DND-41 (cell line): ENCODE data around the gene TSPAN1.

ENCODE experiments used
- CTCF ChIP-seq: IDR thresholded peaks from 2 replicates; pipeline ENCODE4 v1.5.1; 2012; ENCODE audit warnings: borderline replicate concordance, low read length, moderate library complexity, mild to moderate bottlenecking; ENCODE audit not compliant: poor library complexity, severe bottlenecking; ENCODE audit errors: extremely low read depth
- EZH2 ChIP-seq: IDR thresholded peaks from 3 replicates; pipeline ENCODE4 v1.6.1; 2012; ENCODE audit warnings: borderline replicate concordance, low read depth, mild to moderate bottlenecking, moderate library complexity, low read length, inconsistent platforms; ENCODE audit not compliant: severe bottlenecking

DNA sequence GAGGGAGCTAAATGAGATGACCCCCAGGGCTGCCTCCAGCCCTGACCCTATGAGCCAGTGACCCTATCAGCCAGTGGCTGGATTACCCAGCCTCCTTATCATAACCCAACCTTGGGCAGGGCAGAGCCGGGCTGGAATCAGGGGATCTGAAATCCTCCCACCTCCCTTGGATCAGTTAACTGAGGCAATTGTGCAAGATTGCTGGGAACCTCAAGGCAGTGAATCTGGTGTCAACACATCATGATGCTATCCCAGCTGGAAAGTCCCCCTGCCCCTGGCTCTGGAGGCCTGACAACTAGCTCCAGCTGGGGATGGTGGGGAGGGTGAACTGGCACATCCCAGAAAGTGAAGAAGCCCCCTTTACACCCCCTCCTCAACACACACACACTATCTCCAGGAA lies 6.4 kb upstream of the TSPAN1 start:
- TF ChIP-seq EZH2, result no peak
- TF ChIP-seq CTCF, result no peak
